H1 (cell line): Measurements from ENCODE around the gene VPS72. TPM values are rescaled to one million over a fixed set of nuclear protein-coding genes. Genes with fewer than 3 reads are reported as not detected.

Experiments used
- CHD1 ChIP-seq: IDR thresholded peaks from 2 replicates; pipeline ENCODE4 v1.6.1; 2012; ENCODE audit warnings: low read depth, low read length, improper control_type of control experiment
- polyA plus RNA-seq, 7 experiments: library from polyadenylated mRNA; depleted of rRNA in 3 of 7; stranded (reverse) in 5 of 7; unstranded in 2 of 7; fragments of >200 nt in 5 of 7; fragments of 200-250 nt in 2 of 7; gene quantifications; 1 replicate in 5 of 7; 2 replicates in 1 of 7; 4 replicates in 1 of 7; pipeline versions ENCODE4 v1.2.1 to v1.2.3, GENCODE V29; 2011 to 2013; ENCODE audit warnings: missing spikeins in 2 of 7, mixed read lengths in 2 of 7
- total RNA-seq: library from RNA; stranded (reverse); fragmentation: NEBNext Ultra II Directional; extraction: Animal tissue kit (Norgen Biotek cat#: 25700); gene quantifications from 2 replicates; pipeline ENCODE4 v1.2.1, GENCODE V29; 2021

The VPS72 gene
- total and polyA plus RNA-seq, 2 of the 8 experiments (the other 6 are each of a cell fraction or from before 2014, with no cell fraction given) = 86.6 to 121 TPM

- TF ChIP-seq CHD1 = no peak
Observed at GRCh38 chr1:151199873-151200581, 10.0 kb upstream of the VPS72 start (continued).
